HG03039 (cell line): ENCODE measurements around the gene ANO2.

Experiments used
- ATAC-seq: cut with Tn5 transposase; IDR thresholded peaks from one replicate; pipeline ENCODE4 v1.9.1; 2021; ENCODE audit warnings: mild to moderate bottlenecking, moderate library complexity; ENCODE audit not compliant: unreplicated experiment

The ANO2 gene

DNA sequence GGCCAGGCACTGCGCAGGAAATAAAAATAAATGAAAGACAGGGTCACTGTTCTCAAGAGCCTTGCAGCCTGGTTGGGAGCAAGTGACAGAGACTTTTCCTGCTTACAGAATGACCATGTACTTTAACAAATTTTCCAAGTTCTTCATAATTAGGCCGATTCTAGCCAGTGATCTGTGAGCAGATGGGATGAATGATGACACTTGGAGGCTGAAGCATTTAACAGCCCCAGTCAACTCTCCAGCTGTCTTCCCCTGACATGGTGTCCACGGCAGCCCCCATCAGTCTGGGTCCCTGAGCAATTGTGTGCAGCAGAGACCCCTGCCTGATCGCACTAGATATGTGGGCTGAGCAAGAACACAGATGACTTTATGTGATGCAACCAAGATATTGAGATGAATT, 314.3 kb downstream of the ANO2 start:
- ATAC-seq: no peak

DNA sequence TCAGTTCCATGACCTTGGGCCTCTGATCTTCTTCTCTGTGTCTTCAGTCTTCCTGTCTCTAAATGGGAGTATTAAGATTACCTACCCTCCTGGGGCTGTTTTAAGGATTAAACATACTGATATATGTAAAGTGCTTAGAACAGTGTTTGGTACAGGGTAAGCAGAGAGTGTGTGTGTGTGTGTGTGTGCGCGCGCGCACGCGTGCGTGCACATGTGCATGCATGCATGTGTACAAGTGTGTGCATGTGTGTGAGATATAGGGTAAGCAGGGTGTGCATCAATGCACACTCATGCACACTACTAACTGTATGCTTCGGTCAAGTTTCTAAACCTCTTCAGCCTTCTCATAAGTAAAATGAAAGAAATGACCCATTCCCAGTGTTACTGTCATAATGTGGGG, 316.6 kb downstream of the ANO2 start:
- no peak for ATAC-seq

DNA sequence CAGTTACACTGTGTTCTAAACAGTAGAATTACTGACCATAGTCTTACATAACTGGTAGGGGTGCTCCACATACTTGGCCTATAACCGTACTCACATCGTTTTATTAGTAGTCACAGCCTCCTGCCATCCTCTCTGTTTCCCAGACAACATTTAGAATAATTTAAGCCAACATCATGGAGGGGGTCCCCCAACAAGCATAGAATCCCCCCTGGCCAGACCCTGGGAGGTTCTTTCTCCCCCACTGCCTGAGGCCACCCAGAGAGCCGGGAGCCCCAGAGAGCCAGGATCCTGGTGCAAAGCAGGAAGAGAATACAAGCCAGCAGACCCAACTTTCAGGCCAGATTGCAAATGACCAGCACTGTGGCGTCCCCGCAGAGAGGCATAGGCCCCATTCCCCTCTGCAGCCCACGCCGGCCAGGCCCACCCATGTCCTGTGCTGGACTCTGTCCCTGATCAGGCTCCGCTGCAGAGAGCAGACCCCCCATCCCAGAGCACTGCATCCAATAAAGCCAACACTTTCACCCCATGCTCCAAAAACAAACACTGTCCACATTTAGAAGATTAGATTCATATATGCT, 317.9 kb downstream of the ANO2 start:
- no peak for ATAC-seq

DNA sequence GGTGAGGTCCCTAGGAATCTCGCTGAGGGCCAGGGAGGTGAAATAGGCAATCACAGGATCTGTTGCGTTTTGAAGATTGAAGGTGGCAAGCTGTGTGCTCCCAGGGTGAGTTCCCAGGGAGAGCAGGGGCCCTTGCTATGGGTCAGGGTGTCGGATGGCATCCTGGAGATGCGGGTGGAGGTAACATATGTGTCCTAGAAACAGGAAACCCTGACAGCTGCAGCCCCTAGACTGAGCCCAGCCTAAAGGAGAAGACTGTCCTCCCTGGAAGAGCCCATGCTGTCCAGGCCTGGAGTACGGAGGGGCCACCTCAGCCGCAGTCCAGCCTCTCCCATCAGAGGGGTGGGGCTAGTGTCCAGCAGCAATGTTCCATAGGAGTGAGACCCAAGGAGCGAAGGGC, 318.9 kb downstream of the ANO2 start:
- no peak for ATAC-seq

DNA sequence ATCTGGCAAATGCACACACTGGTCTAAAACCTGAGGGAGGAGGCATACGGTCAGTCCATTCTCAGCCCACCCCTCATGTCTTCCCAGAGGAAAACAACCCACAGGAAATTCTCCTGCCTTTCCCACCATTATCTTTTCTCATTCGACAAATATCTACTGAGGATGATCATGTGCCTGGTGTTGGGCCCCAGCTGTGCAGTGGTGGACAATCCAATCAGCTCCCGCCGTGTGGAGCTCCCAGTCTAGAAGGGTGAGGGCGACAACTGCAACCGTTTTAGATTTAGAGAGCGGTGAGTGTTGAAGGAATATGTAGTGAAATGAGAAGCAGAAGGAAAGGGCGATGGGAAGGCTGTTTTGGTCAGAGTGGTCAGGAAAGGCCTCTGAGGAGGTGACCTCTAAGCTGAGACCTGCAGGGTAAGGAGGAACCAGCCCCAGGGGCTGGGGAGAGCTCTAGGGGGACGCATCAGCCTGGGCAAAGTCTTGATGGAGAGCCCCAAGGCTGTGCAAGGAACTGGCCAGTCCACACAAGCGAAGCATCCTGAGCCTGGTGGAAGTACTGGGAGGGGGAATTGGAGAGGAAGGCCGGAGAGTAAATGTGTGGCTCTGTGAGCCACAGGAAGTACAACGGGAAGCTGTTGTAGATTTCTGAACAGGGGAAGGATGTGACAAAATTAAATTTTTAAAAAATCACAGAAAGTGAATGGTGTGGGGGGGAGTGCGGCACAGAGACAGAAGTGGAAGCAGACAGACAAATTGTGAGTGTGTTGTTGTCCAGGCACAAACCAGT, 320.4 kb downstream of the ANO2 start:
- no peak for ATAC-seq

DNA sequence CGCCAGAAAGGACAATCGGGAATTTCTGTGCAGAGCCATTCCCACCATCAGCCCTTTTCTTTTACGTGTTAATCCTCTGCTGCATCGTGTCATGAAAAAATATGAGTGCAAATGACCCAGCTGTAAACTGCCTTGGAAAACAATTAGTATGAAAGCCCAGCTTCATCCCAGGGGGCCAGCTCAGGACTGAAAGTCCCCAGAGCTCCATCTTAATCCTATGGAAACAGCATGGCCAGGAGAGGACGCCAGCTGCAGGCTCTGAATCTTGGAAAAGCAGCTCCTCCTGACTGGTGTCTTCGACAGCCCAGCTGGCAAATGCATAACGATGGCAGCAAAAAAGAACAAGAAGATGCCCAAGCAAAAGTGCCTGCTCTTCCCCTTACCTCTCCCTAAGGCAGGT, 321.6 kb downstream of the ANO2 start:
- no peak for ATAC-seq

DNA sequence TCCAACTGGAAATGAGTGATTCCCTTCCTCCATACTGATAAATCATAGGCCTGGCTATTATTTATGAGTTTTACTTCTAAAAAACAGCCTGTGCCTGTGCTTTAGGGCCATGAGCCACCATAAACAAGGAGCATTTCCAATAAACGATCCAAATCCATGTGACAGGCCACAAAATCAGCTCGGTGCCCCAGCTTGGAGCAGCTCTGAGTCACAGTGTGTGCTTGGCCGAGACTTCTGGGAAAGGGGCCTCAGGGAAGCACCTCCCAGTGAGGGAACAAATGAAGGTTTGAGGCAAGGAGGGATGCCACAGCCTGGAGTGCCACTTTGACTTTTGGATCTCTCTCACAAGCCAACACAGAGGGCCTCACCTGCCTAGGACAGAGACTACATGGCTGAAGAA, 322.8 kb downstream of the ANO2 start:
- ATAC-seq: no peak

DNA sequence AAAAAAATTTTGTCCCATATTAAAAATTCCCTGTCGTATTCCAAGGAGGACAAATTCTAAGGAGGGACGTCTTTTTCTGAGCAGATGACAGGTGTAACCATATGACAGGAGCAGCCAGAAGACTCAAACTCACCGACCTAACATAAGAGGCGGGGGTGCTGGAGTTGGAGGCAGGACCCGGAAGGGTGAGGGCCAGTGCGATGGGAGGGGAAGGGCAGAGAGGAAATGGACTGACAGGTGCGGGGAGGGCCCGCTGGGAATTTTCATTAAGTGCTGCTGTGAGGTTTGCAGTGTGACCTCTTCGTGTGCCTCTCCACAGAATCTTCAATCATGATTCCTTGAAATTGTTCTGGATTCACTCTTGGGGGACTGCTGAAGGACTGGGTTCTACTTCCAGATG, 323.7 kb downstream of the ANO2 start:
- ATAC-seq: no peak

DNA sequence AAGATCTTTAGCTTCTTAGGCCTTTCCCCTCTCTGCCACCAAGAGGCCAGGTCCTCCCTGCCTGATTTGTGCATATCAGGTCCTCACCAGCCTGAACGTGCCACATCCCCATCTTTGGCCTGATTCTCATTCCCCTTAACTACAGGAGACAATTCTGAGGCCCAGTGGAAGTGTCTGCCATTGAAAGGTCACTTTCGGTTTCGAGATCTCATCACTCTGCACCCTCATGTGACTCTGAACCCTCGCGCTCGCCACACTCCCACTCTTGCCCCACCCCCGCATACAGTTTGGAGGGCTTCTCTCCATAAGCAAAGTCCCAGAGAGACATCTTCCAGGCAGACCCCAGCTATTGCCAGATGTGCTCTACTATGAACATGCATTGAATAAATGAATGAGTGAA, 324.2 kb downstream of the ANO2 start:
- ATAC-seq: no peak

DNA sequence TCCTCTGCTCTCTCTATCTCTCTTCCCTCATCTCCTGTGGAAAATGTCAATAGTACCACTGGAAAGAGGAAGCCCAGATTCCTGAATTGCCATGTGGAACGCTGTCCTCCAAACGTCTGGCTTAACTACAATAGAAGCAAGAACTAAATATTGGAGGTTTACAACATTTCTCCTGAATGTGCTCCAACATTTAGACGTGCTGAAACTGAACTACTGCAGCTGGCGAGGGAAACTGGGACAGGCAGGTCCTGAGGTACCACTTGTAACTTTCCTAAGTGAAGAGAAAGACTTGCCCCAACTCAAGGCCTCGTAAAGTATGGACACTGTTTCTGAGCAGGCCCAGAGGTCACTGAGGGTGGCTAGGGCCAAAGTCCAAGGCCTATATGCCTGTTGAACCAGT, 325.4 kb downstream of the ANO2 start:
- ATAC-seq: no peak

DNA sequence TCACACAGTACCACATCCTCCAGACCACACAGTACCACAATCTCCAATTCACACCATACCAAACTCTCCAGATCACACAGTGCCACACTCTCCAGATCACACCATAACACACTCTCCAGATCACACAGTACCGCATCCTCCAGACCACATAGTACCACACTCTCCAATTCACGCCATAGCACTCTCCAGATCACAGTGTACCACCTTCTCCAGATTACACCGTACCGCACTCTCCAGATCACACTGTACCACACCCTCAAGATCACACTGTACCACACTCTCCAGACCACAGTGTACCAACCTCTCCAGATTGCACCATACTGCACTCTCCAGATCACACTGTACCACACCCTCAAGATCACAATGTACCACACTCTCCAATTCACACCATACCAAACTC, 328.2 kb downstream of the ANO2 start:
- ATAC-seq: no peak

DNA sequence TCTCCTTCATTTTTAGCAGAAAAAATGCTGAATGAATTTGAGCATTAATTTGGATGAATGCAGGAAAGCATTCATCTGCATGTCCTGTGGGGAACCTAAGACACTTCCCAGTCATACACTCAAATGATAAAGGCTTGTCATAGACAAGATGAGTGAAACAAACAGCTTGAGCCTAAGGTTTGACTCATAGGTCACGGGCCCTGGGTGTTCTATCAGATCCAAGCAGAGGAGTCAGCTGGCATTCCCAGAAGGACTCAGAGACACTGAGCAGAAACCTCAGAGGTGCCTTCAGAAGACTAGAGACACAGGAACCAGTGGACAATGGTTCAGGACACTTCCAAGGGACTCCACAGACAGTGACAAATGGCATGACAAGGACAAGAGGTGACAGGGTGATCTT, 329.3 kb downstream of the ANO2 start:
- ATAC-seq: no peak

DNA sequence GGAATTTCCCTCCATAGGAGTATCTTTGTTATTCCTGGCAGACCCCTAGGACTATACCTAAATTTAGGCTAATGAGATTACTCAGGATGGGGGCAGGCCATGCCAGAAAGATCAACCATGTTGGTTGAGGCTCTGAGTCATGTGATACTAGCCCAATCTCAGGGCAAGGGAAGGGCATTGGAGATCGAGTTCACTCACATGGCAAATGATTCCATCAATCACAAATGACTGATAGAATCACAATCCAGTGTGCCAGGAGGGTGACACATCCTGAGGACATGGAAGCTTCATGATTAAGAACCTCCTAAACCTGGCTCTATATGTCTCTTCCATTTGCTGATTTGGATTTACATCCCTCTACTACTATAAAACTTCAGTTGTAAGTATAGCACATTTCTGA, 330.8 kb downstream of the ANO2 start:
- ATAC-seq: no peak

DNA sequence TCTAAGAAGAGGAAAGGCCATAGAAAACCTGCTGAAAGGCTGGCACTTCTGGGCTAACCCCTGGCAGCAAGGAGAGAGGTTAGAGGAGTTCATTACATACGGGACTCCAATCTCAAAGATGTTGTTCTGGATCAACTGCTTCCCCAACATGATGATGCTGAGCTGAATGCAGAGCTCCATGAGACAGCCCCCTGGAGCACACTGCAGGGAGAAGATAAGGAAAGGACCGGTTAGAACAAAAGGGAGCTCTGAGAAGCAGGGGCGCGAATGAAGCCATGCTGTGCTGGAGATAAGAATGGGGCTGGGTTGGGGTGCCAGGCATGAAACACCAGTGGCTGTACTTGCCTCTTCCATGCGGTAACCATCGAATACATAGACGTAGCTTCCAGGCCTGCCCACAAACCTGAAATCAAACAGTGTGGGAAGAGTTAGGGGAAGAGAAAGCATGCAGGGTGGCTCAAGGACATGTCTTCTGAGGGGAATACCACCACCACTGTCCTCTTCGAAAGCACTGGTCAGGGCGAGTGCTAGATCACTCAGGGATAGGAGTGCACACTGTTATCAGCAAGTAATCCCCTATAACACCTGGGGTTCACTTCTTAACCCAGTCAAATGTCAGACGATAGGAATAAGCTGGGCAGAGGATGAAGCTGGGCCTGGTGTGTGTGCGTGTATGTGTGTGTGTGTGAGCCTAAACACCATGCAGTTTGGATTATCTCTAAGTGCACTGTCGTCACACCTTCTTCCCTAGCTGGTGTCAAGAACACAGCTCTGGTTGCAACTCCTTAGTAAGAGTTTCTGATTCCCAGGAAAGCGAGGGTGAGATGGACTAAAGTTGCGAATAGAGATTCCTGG, 332.3 kb downstream of the ANO2 start:
- no peak for ATAC-seq

DNA sequence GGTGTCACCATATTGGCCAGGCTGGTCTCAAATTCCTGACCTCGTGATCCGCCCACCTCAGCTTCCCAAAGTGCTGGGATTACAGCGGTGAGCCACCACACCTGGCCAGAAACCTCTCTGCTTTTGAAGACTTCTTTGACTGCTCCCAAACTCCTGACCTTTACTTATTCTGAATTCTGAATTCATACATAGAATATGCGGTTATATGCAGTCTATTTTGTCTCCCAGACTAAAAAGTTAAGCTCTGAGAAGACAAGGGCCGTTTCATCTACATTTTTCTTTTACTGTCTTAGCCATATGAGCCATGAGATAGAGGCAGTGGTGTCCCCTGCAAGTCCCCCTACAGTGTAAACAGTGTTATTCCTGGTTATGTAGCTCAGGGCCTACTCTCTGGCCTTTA, 333.9 kb downstream of the ANO2 start:
- no peak for ATAC-seq

DNA sequence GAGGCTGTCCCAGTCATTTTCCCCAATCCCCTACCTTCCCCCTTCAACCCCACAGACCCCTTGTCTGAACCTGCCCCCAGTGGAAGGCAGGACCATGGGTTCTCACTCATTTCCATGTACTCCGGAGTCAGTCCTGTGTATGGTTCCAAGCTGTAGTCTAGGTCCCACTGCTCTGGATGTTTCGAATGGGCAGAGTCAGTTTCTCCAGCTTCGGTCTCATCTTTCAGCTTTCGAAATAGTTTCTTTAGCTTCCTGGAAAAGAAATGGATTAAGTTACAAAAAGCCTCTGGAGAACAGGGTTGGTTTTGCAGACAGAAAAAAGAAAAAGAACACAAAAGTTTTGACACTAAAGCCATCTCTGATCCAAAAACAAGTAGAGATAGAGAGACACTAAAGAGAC, 345.7 kb downstream of the ANO2 start:
- ATAC-seq: no peak

DNA sequence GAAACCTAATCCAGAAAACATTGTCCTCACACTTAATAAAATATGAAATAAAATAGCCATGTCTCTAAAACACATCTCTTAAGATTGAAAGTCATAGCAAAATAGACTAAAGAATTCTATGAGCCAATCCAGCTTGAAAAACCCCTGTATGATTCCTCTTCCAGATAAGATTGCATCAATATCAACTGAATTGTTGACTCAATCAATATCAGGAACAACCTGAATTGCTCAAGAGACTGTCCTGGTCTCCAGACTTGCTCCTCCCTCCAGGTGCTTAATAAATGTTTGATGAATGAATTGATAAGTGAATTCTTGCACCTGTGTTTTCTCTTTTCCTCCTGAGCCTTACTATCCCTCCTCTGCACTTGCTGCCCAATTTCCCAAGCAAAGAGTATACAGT, 351.1 kb downstream of the ANO2 start:
- ATAC-seq: no peak

DNA sequence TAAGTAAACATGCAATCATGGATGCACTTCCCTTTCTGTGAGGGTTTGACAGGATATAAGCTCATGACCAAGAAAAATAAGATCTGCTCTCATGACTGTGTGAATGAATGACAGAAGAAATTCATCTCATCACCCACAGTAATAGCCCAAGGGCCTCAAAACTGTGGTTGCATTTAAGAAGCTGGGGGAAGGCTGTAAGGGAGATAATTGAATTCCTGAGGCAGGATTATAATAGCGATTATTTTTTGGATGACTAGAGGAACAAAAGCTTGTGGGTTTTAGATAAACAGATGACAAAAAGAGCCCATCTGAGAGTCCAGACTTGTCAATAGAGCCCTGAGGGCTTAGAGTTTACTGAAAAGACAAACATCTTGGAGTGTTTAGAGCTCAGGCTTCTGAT, 352.0 kb downstream of the ANO2 start:
- no peak for ATAC-seq

DNA sequence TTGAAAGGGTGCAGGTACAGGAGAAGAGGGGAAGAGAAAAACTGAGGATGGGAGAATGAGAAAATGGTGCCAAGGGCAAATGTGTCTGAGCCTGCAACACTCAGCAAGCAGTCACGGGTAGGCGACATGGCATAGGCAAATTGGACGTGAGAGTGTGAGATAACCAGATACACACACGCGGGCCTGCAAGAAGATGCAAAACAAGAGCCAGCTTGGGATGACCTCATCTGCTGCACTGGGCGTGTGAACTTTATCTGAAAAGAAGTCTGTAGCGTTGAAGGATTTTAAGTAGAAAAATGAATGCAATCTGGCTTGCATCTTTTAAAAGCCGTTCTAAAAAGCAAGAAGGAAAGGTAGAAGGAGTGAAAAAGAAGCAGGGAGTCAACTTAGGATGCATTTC, 352.7 kb downstream of the ANO2 start:
- ATAC-seq: no peak

DNA sequence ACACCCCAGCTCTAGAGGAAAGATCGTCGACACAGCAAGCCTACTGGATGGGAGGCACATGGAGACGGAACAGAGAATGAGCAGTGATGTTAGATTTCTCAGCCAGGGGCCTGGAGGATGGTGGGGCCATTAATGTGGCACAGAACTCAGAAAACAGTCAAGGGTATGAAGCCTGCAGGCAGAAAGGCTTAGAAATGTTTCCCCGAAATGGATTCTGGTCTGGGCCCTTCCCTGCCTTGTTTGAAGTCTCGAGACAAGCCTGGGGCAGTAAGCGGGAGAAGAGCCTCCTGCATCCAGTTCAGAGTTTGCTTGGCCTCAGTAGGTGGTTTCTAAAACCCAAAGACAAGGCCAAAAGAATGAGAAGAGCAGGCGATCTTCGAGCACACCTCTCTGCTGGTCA, 354.7 kb downstream of the ANO2 start:
- no peak for ATAC-seq

DNA sequence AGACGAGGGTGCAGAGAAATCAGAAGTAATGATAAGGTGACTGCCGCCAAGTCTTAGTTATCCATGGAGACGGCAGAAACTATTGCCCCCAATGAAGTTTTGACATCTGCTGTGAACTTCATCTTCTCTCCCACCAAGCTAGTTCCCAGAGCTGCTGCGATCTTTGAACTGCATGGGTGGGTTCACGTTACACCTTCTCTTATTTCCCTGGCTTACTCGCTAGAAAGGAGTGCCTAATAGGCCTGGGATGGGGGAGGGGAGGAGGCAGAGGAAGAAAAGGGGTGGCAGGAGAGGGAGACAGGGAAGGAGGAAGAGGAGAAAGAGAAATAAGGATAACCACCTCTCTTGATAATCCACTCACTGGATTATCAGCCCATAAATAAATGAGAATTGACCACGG, 356.0 kb downstream of the ANO2 start:
- no peak for ATAC-seq

DNA sequence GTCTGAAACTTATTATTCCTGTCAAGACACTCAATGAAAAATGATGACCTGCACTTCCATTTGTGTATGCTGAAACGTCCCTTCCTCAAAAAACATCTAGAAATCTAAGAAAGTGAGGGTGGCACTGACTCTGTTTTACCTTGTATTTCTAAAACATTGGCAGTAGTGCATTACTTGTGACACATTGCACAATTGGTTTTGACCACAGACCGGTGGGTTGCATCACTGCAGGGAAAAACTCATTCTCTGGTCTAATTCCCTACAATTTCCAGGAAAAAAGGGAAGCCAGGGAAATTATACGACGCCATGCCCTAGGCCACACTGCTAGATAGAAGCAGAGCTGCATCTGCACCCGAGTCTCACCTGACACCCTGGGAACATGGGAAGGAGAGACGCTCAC, 356.5 kb downstream of the ANO2 start:
- no peak for ATAC-seq
